ENCODE measurements around the gene CABP7.

DNA sequence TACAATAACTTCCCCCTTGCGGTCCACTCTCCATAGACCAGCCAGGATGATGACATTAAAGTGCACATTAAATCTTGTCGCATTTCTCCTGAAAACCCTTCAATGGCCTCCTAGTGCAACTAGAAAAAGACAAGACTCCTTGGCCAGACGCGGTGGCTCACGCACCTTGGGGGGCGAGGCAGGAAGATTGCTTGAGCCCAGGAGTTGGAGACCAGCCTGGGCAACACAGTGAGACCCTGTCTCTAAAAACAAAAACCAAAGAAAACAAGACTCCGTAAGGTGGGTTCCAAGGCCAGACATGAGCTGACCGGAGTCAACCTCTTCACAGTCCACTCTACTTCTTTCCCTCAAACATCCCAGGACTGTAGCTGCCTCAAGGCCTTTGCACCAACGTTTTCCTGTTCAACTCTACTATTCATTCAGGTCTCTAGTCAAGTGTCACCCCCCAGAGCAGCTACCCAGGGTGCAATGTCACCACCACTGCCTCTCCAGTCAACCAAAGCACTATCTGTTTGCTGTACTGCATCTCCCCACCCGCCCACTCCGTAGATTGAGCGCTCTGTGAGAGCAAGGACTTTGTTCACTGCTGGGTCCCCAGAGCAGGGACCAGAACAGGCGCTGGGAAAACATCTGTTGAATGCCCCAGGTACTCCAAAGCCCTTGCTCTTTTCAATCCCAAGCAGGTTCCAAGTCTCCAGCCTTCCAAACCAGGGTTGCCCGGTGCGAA lies 46.3 kb downstream of the CABP7 start:
- TF ChIP-seq, protein P1, sequence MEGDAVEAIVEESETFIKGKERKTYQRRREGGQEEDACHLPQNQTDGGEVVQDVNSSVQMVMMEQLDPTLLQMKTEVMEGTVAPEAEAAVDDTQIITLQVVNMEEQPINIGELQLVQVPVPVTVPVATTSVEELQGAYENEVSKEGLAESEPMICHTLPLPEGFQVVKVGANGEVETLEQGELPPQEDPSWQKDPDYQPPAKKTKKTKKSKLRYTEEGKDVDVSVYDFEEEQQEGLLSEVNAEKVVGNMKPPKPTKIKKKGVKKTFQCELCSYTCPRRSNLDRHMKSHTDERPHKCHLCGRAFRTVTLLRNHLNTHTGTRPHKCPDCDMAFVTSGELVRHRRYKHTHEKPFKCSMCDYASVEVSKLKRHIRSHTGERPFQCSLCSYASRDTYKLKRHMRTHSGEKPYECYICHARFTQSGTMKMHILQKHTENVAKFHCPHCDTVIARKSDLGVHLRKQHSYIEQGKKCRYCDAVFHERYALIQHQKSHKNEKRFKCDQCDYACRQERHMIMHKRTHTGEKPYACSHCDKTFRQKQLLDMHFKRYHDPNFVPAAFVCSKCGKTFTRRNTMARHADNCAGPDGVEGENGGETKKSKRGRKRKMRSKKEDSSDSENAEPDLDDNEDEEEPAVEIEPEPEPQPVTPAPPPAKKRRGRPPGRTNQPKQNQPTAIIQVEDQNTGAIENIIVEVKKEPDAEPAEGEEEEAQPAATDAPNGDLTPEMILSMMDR (IDR thresholded peaks at IDR 0.05; ENCODE audit: low read depth, low read length, missing input control) = no peak
- TF ChIP-seq, protein P2, sequence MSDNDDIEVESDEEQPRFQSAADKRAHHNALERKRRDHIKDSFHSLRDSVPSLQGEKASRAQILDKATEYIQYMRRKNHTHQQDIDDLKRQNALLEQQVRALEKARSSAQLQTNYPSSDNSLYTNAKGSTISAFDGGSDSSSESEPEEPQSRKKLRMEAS (IDR thresholded peaks at IDR 0.05) = no peak
- TF ChIP-seq, protein P3, sequence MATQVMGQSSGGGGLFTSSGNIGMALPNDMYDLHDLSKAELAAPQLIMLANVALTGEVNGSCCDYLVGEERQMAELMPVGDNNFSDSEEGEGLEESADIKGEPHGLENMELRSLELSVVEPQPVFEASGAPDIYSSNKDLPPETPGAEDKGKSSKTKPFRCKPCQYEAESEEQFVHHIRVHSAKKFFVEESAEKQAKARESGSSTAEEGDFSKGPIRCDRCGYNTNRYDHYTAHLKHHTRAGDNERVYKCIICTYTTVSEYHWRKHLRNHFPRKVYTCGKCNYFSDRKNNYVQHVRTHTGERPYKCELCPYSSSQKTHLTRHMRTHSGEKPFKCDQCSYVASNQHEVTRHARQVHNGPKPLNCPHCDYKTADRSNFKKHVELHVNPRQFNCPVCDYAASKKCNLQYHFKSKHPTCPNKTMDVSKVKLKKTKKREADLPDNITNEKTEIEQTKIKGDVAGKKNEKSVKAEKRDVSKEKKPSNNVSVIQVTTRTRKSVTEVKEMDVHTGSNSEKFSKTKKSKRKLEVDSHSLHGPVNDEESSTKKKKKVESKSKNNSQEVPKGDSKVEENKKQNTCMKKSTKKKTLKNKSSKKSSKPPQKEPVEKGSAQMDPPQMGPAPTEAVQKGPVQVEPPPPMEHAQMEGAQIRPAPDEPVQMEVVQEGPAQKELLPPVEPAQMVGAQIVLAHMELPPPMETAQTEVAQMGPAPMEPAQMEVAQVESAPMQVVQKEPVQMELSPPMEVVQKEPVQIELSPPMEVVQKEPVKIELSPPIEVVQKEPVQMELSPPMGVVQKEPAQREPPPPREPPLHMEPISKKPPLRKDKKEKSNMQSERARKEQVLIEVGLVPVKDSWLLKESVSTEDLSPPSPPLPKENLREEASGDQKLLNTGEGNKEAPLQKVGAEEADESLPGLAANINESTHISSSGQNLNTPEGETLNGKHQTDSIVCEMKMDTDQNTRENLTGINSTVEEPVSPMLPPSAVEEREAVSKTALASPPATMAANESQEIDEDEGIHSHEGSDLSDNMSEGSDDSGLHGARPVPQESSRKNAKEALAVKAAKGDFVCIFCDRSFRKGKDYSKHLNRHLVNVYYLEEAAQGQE (IDR thresholded peaks at IDR 0.05) = no peak
- TF ChIP-seq, protein P4, sequence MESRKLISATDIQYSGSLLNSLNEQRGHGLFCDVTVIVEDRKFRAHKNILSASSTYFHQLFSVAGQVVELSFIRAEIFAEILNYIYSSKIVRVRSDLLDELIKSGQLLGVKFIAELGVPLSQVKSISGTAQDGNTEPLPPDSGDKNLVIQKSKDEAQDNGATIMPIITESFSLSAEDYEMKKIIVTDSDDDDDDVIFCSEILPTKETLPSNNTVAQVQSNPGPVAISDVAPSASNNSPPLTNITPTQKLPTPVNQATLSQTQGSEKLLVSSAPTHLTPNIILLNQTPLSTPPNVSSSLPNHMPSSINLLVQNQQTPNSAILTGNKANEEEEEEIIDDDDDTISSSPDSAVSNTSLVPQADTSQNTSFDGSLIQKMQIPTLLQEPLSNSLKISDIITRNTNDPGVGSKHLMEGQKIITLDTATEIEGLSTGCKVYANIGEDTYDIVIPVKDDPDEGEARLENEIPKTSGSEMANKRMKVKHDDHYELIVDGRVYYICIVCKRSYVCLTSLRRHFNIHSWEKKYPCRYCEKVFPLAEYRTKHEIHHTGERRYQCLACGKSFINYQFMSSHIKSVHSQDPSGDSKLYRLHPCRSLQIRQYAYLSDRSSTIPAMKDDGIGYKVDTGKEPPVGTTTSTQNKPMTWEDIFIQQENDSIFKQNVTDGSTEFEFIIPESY (IDR thresholded peaks at IDR 0.05) = no peak
- TF ChIP-seq EGR1 (IDR thresholded peaks at IDR 0.05; ENCODE audit: low read depth in 2 of 2) (no peak), TAF1 (conservative IDR thresholded peaks at IDR 0.05) (no peak), YY1 (IDR thresholded peaks at IDR 0.05) (no peak), SP1 (IDR thresholded peaks at IDR 0.05) (no peak), RXRA (IDR thresholded peaks at IDR 0.05) (no peak)
